GM06990 (cell line): ENCODE results near the gene METTL16.

Experiments used
- DNase-seq: peaks from one replicate; pipeline ENCODE4 v3.0.0-alpha.2; 2011; ENCODE audit not compliant: insufficient read length; ENCODE audit errors: extremely low read depth
- H3K27me3 ChIP-seq: replicated peaks from 2 replicates; pipeline ENCODE4 v1.6.0; 2011; ENCODE audit warnings: low read length; ENCODE audit not compliant: control insufficient read depth, insufficient read depth
- H3K36me3 ChIP-seq: 2 replicates; pipeline ENCODE4 v1.5.1; 2011; ENCODE audit warnings: low read length; ENCODE audit not compliant: control insufficient read depth, insufficient read depth
- H3K4me3 ChIP-seq: replicated peaks from 2 replicates; pipeline ENCODE4 v1.5.1; 2011; ENCODE audit warnings: low read depth, mild to moderate bottlenecking, control low read depth, low read length
- CTCF ChIP-seq: IDR thresholded peaks from 2 replicates; pipeline ENCODE4 v1.5.1; 2011; ENCODE audit warnings: low read length, control low read depth, mild to moderate bottlenecking, inconsistent platforms; ENCODE audit not compliant: insufficient read depth, poor library complexity, severe bottlenecking

Gene METTL16

GRCh38 chr17:2368359-2368758 is 143.3 kb downstream of the METTL16 start:
- Histone ChIP-seq H3K4me3 (no peak overlapping the region), H3K36me3 (peaks cover 3% of the 10 kb centered on the region), H3K27me3 (no peaks in the 10 kb centered on the region)
- TF ChIP-seq CTCF: no peak
- DNase-seq: no peak

- H3K4me3 ChIP-seq: no peak overlapping the region
- no peak for DNase-seq
- TF ChIP-seq CTCF: no peak
- H3K27me3 ChIP-seq: no peaks in the 10 kb centered on the region
- peaks cover 6% of the 10 kb centered on the region for H3K36me3 ChIP-seq
Observed at GRCh38 chr17:2366747-2367494, 144.8 kb downstream of the METTL16 start.
